RCC 7860 (cell line): Measurements from ENCODE around the gene VEPH1.

Source experiments
- DNase-seq: peaks from one replicate; pipeline ENCODE4 v3.0.0-alpha.2; 2015; ENCODE audit warnings: low spot score
- FAIRE-seq: peaks from 2 replicates; lab custom pipeline; 2012; peaks lifted over from hg19 to GRCh38; lab: Jason Lieb, UNC

The VEPH1 gene

GRCh38 chr3:157275832-157276231 is 227.4 kb downstream of the VEPH1 start:
- DNase-seq (no peak), FAIRE-seq (no peak)

- FAIRE-seq (no peak), DNase-seq (no peak)
Measured at GRCh38 chr3:157274644-157275137, 228.5 kb downstream of the VEPH1 start.

GRCh38 chr3:157271283-157271882 is 231.8 kb downstream of the VEPH1 start:
- no peak for FAIRE-seq
- DNase-seq, result no peak

DNA sequence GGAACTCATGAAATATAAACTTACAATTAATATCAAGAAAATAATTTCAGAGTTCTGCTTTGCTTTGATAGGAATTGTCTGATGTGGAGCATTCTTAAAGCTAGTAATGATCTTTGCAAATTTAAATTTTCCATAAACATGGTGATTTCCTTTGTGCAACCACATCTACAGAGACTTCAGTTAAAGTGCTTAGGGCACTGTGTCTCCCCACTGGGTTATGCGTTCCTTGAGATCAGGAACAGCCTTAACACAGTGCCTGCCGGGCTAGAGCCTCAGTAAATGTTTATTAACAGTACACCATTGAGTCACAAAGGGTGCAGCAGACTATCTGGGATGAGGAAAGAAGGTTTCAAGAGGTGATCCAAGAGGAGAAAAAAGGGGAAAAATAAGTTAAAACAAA is 235.2 kb downstream of the VEPH1 start:
- DNase-seq, result no peak
- FAIRE-seq, result no peak

GRCh38 chr3:157265931-157266330 is 237.3 kb downstream of the VEPH1 start:
- FAIRE-seq (no peak), DNase-seq (no peak)

DNA sequence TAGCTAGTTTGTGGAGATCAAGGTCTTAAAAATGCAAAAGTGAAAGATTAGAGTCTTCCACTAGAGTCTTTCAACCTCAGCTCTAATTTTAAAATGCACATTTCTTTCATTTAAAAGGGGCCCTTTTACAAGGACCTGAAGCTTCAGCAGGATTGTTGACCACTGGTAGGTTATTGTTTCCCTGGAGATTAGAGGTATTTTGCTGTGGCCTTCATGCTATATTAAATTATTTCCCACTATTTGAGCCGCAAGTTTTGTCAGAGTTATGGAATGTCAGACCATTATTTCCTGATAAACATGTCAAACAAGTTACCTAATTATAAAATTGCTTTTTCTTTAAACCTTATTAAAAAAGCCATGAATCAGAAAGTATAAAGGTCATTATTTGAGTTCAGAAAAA is 240.2 kb downstream of the VEPH1 start:
- no peak for FAIRE-seq
- no peak for DNase-seq

GRCh38 chr3:157261000-157261399 is 242.2 kb downstream of the VEPH1 start:
- DNase-seq (no peak), FAIRE-seq (no peak)

- no peak for FAIRE-seq
- DNase-seq, result no peak
Measured at GRCh38 chr3:157259825-157260224, 243.4 kb downstream of the VEPH1 start.

DNA sequence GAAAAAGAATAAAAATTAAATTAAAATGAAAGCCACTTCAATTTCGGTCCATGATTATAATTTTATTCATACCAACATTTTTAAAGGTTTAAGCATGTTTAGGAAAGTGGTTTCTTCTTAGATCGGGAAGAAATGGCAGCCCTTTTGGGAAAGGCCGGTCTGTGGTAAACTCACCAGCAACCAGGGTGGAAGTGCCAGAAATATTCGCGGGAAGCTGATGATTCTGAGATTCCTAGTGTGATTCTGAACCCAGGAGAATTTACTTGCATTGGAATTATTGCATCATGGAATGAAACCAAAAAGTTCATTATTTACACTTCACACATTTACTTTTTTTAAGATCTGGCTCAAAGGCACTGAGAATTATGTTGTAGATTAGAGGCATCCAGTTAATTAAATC is 246.1 kb downstream of the VEPH1 start:
- FAIRE-seq (no peak), DNase-seq (no peak)

DNA sequence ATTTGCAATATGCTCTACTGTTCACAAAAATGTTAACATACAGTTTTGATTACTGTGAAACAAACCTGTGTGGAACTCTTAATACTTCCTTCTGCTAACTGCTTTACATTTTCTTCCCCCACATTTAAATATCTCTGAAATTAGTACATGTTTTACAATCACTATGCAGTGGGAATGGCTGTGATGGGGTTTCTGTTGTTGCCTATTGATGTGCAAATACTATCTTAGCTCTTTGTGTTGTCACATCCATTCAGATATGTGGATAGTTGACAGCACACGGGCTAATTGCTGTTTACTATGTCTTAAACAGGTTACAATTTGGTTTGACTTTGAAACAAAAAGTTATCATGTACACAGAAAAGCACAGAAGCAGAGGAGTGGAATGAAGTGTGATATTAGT is 247.4 kb downstream of the VEPH1 start:
- DNase-seq, result no peak
- no peak for FAIRE-seq

DNA sequence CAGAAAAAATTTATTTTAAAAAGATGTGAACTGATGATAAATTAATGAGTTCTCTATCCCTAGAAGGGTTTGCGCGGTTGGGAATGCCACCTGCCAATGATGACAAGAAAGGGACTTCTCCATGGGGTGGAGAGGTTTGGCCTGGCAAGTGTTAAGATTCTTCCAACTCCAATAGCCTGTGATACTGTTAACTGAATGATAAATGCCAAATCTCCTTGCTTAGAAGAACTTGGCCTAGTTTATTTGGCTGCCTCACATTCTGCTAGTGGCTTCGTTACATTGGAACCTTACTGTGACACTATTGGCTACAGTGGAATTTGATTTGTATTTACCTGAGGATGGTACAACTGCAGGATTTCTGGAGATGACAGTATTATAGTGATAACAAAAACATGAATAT is 251.5 kb downstream of the VEPH1 start:
- FAIRE-seq (no peak), DNase-seq (no peak)

GRCh38 chr3:157249606-157250005 is 253.6 kb downstream of the VEPH1 start:
- no peak for DNase-seq
- FAIRE-seq, result no peak

GRCh38 chr3:157248590-157249422 is 254.4 kb downstream of the VEPH1 start:
- DNase-seq (peak; percentile 63), FAIRE-seq (peak; percentile 82)

DNA sequence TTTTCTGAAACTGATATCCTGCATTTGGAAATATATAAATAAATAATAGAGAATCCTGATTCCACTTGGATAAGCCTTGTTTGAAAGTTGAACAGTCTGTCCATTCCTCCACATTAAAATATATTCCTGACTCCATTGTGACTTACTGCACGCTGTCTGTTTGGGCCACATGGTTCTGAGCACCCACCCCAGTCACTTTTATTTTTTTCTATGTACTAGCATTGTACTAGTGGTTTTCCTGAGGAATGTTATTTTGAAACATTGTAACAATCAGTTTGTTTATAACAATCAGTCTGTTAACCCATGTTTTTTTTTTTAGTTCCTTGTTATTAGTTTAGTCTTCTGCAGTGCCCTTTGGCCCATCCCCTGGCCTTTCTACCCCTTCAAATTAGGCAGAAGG is 255.8 kb downstream of the VEPH1 start:
- FAIRE-seq (no peak), DNase-seq (no peak)

DNA sequence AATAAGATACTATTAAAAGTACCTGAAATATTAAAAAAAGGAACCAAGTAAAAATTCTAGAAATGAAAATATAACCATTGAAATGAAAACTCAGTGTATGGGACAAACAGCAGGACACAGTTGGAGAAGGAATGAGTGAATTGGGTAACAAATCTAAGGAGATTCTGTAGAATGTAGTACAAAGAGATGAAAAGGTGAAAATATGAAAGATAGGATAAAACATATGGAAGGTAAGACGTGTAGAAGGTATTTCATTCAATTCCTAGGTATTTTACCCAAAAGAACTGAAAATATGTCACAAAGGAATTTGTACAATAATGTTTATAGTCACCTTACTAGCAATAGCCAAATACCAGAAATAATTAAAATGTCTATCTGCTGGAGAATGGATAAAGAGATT is 260.4 kb downstream of the VEPH1 start:
- DNase-seq (no peak), FAIRE-seq (no peak)

DNA sequence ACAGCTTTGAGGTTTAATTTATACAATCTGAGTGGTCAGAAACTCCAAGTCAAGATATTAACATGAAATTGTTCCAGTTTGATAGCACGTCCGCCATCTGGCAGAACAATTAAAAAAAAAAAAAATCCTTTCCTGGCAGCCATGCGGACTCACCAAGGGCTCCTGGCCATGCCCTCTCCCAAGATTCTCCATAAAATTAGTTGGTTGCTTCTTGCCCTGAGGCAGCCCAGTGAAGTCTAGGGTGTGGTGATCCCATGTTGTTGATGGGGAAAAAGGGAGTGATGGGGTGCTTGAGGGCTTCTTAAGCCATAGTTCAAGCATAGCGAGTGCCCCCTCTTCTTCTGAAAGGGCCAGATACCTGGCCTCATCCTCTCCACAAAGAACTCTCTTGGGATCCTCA is 261.6 kb downstream of the VEPH1 start:
- FAIRE-seq, result no peak
- no peak for DNase-seq

GRCh38 chr3:157240408-157240807 is 262.8 kb downstream of the VEPH1 start:
- FAIRE-seq (no peak), DNase-seq (no peak)

DNA sequence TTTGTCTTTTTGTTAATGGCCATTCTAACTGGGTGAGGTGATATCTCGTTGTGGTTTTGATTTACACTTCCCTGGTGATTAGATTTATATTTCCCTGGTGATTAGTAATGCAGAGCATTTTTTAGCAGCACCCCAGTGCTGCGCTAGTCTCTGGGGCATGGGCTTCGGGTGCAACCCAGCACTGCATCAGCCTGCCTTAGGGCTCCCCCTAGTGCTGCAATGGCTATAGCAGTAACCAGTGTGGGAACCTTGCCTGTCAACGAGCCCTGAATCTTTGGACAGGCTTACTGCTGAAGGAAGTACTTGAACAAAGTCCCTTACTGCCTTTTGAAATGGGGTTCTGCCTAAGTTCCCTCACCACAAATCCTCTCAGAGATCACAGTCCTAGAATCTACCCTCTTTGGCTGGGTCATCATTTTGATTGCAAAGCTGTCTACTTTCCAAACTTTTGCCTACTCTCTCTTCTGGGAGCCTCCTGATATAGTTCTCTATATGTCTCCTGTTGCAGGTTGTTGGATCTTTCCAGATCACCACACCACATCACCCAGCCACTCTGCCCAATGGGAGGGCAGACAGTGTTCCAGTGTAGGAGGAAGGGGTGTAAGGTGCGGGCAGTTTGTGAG is 264.0 kb downstream of the VEPH1 start:
- peak; percentile 25 for DNase-seq
- FAIRE-seq, result no peak

DNA sequence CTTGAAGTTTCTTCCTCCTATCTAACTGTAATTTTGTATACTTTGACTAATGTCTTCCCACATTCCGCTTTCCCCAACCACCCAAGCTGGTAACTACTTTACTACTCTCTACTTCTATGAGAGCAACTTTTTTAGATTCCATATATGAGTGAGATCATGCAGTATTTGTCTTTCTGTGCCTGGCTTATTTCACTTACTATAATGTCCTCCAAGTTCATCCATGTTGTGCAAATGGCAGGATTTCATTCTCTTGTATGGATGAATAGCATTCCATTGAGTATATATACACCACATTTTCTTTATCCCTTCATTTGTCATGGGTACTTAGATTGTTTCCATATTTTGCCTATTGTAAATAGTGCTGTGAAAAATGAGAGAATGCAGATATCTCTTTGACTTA is 264.8 kb downstream of the VEPH1 start:
- no peak for DNase-seq
- FAIRE-seq, result no peak

GRCh38 chr3:157237886-157238285 is 265.3 kb downstream of the VEPH1 start:
- no peak for FAIRE-seq
- DNase-seq, result no peak

DNA sequence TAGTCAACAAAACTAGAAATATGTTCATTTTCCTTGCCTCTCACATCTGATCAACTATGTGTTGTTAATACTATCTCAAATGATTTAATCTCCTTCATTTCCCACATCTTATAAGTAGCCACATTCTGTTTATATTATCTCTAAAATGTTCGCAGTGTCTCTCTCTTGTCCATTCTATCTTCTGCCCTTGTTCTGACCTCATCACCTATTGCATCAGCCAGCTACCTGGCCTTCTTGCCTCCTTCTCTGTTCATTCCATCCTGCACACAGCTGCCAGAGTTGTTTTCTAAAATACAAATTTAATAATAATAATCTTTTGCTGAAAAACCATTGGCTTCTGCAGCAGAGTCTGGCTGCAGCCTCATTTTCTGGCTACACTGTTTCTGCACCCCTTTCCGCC is 267.9 kb downstream of the VEPH1 start:
- DNase-seq (no peak), FAIRE-seq (no peak)

- DNase-seq (no peak), FAIRE-seq (no peak)
Measured at GRCh38 chr3:157233923-157234322, 269.3 kb downstream of the VEPH1 start.
